ENCODE measurements around the gene RAB44.
"Not testable (repeated sequence)": the region's sequence is repeated elsewhere in the genome, so short reads cannot be mapped to it uniquely, and the experiment has no call there.

RAB44 gene, protein sequence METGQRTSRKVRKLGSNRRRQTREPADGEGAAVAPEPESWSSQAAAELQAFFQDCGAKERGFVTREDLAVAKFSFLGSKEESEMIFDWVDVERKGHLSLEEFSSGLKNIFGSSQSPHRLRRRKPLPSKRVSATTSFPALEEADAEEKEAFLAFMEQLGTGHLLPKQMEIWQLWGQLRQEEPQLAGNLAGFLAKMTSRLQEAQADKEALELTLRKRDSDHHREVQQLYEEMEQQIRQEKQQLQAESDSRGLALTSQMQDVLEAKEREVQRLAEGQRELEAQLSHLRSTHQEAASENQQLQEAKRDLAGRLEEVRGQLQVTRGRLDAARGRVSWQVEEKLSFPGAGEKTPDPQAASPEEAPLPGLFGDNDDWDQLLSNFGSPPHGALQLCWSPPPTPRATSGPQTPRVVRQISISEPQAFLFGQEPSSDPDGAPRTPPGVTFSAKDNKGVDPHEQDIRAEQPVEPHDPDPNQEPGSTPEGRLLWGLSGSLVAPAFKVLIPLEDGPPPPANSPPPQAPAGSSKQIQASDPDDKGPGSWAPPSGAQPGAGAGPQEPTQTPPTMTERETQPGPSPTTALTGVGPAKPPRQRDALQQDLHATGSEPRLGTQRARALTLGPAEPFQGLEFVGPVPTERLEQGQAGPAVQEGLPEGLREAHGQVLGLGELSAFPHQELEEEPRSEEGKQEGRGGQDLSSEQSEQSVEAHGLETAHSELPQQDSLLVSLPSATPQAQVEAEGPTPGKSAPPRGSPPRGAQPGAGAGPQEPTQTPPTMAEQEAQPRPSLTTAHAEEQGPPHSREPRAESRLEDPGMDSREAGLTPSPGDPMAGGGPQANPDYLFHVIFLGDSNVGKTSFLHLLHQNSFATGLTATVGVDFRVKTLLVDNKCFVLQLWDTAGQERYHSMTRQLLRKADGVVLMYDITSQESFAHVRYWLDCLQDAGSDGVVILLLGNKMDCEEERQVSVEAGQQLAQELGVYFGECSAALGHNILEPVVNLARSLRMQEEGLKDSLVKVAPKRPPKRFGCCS

DNA sequence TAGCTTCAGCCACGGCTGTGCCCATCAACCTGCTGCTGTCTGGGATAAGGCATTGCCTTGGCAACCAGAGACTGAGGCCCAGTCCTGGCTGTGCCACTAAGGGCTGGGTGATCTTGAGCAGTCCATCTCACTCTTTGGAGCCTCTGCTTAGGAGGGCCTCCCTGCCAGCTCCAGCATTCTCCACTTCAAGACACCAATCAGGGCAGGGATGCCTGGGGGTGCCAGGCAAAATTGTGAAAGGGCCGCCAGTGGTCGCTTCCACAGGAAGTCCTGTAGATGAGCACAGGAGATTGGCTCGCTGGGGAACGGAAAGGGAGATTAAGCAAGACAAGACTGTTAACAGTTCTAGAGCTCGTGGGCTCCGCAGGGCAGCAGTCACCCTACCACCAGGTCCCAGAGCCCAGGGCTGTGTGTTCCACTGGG lies at the start of gene RAB44:
Gene RAB44, plus strand, starts transcription at position 346 of the 423 bp plus-strand sequence. CDS start 6,410 bp downstream, outside the sequence.
- no peak for DNase-seq (ENCODE audit: low spot score)

DNA sequence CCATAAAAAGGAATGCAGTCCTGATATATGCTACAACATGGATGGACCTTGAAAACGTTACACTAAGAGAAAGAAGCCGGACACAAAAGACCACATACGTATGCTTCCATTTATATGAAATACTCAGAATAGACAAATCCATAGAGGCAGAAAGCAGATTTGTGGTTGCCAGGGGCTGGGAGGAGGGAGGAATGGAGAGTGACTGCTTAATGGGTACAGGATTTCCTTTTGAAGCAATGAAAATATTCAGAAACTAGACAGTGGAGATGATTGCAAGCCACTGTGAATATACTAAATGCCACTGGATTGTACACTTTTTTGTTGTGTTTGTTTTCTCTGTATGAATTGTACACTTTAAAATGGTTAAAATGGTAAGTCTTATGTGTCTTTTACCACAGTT lies 48.5 kb upstream of the RAB44 start:
- no peak for DNase-seq (ENCODE audit: low spot score)

DNA sequence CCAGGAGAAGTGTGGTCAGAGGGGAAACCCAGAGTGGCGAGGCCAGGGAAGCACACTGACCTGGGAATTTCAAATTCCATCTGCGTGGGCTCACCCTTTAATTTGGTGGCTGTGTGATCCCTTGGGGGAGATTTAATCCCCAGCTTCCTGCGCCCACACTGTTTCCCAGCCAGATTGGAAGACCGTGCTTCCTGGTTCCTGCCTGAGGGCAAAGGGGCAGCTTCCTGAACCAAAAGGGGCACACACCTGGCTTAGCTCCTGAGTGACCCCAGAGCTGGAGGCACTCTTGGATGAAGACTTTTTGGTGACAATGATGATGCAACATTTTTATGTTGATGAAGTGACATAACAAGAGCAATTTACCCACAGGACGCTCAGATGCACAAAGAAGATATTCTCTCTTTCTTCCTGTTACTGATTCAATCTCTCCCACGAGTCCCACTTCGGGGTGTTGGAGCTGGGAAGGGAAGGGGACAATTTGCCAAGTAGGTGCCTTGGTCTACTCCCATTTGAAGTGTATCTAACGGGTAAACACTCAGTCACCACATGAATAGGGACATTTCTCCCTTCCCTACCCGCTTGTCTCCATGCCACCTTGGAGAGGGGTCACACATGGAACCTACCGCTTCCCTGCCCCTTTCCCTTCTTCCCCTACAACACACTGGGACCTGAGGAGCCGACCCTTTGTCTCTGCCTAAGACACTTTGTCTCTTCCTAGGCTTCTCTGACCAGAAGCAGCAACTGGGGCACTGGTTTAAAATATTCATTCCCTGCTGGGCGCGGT lies 47.7 kb upstream of the RAB44 start:
- DNase-seq (ENCODE audit: low spot score): no peak

DNA sequence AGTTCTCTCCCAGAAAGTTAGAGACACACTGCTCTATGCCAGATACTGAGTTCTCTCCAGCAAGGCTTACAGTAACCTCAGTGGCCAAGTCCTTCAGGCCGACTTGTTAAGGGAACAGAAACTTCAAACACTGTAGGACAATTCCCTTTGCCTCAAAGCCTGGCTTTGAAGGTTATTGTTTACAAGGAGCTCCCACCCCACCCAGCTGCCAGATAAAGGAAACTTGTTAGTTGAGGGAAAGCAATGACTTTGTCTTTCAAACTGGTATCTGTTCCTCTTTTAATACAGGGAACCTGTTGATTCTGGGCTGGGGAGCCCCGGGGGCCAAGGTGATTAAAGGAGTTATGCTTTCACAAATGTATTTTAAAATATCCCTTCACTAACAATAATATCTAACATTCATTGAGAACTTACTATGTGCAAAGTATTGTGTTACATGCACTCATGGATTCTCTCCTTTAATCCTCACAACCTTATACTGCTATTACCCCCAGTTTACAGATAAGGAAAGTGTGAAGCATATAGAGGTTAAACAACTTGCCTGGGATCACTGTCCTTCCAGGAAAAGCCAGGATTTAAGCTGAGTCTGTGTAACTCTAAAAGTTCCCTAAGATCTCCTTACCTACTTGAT lies 46.7 kb upstream of the RAB44 start:
- DNase-seq (ENCODE audit: low spot score): no peak

- no peak for DNase-seq (ENCODE audit: low spot score)
These were observed 45.8 kb upstream of the RAB44 start for GRCh38 chr6:36651659-36652379.

- DNase-seq (ENCODE audit: low spot score): not testable (repeated sequence)
These were observed 43.2 kb upstream of the RAB44 start for GRCh38 chr6:36654469-36654868.

DNA sequence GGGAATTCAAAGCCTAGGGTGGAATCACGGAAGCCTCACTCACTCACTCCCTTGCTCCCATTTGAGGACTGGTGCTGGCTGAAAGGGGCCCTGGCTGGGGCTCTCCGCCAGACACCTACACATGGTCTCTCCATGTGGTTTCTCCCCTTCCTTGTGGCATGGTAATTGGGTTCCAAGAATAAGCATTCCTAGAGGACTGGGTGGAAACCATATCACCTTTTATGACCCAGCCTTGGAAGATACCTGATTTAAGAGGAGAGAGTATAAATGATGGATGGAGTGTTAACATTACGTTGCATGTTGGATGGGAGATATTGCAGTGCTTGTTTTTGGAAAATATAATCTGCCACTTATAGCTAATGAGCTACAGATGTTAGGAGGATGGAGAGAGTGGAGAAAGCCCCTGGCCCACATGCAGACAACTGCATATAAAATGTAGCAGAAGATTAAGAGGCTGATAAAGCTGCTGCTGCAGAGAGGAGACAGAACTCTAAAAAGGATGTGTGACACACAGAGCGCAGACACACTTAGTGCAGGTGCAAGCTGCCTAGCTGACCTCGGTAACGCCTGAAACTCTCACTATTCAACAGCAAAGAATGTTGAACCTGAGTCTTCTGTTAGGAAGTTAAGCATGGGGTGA lies 42.4 kb upstream of the RAB44 start:
- no peak for DNase-seq (ENCODE audit: low spot score)

- no peak for DNase-seq (ENCODE audit: low spot score)
These were observed 41.2 kb upstream of the RAB44 start for GRCh38 chr6:36656441-36656840.

- no peak for DNase-seq (ENCODE audit: low spot score)
These were observed 40.4 kb upstream of the RAB44 start for GRCh38 chr6:36657271-36657670.

GRCh38 chr6:36657942-36658544 lies 39.6 kb upstream of the RAB44 start:
- DNase-seq (ENCODE audit: low spot score): peak; percentile 71

- peak; percentile 93 for DNase-seq (ENCODE audit: low spot score)
These were observed 38.4 kb upstream of the RAB44 start for GRCh38 chr6:36659271-36659670.

GRCh38 chr6:36660771-36661471 lies 36.7 kb upstream of the RAB44 start:
- peak; percentile 36 for DNase-seq (ENCODE audit: low spot score)

GRCh38 chr6:36662380-36662779 lies 35.2 kb upstream of the RAB44 start:
- DNase-seq (ENCODE audit: low spot score): no peak

GRCh38 chr6:36662827-36663256 lies 34.8 kb upstream of the RAB44 start:
- DNase-seq (ENCODE audit: low spot score): no peak

- DNase-seq (ENCODE audit: low spot score): no peak
These were observed 33.9 kb upstream of the RAB44 start for GRCh38 chr6:36663504-36664446.

- no peak for DNase-seq (ENCODE audit: low spot score)
These were observed 32.4 kb upstream of the RAB44 start for GRCh38 chr6:36665180-36665579.

DNA sequence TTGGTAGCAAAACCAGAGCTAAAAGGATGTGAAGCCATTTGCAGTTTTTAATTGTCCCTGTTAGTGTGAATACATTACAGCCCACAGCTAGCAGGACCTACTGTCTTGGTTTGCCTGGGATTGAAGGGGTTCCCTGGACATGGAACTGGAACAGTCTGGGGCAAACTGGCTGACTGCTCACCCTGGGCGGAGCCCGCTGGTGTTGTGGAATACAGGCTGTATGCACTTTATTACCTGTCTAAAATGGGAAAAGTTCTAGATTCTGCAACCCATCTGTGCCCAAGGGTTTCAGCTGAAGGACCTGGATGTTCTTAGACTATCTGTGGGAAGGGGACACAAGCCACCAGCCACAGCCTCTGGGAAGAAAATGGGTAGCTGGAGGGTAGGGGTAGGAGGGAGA lies 31.3 kb upstream of the RAB44 start:
- no peak for DNase-seq (ENCODE audit: low spot score)
